WTC11 (cell line): ENCODE results near the gene MYOM3. TPM values are rescaled to one million over a fixed set of nuclear protein-coding genes. Genes with fewer than 3 reads are reported as not detected.

Source experiments
- ATAC-seq: fragments of 200-7000 bp; cut with Tn5 transposase; 2 replicates; pipeline ENCODE4 v1.10.0; 2021; ENCODE audit warnings: mild to moderate bottlenecking, moderate library complexity
- CTCF ChIA-PET: fragments of 300-600 bp; sonication (Branson Sonifier 250); formaldehyde crosslinking; loops from one replicate; lab custom pipeline; 2021; ENCODE audit warnings: antibody characterized with exemption; lab: Charles Lee
- POLR2A ChIA-PET: fragments of 350-600 bp; sonication (Branson Sonifier 250); formaldehyde crosslinking; loops from one replicate; lab custom pipeline; 2021; ENCODE audit warnings: antibody characterized with exemption; lab: Charles Lee
- DNase-seq: peaks from one replicate; pipeline ENCODE4 v3.0.0; 2021; ENCODE audit warnings: low spot score
- H3K27ac Mint-ChIP-seq: 2 replicates; pipeline ENCODE4 v1.8.0; 2021; ENCODE audit warnings: mixed read lengths
- H3K27me3 Mint-ChIP-seq: 2 replicates; pipeline ENCODE4 v1.8.0; 2021; ENCODE audit warnings: low read depth, mild to moderate bottlenecking, moderate library complexity, mixed read lengths
- H3K36me3 Mint-ChIP-seq: 2 replicates; pipeline ENCODE4 v1.8.0; 2021; ENCODE audit warnings: mixed read lengths
- H3K4me1 Mint-ChIP-seq: 2 replicates; pipeline ENCODE4 v1.8.0; 2022; ENCODE audit warnings: mixed read lengths
- H3K4me3 Mint-ChIP-seq: 2 replicates; pipeline ENCODE4 v1.8.0; 2021; ENCODE audit warnings: mild to moderate bottlenecking, moderate library complexity, mixed read lengths
- H3K9me3 Mint-ChIP-seq: 2 replicates; pipeline ENCODE4 v1.8.0; 2021; ENCODE audit warnings: mixed read lengths
- ARID4B ChIP-seq: sonication (generic); formaldehyde crosslinking; IDR thresholded peaks from 2 replicates; pipeline ENCODE4 v1.8.0; 2023; ENCODE audit warnings: missing genetic modification reagents, mild to moderate bottlenecking, borderline replicate concordance
- ATF3 ChIP-seq: sonication (generic); formaldehyde crosslinking; conservative IDR thresholded peaks from 2 replicates; pipeline ENCODE4 v1.8.1; 2022; ENCODE audit warnings: mild to moderate bottlenecking, missing genetic modification reagents
- CDX4 ChIP-seq: fragments of 250-450 bp; sonication (Bioruptor Pico); IDR thresholded peaks from 2 replicates; pipeline ENCODE4 v1.9.0; 2021; ENCODE audit warnings: moderate library complexity, mild to moderate bottlenecking, inconsistent platforms, borderline replicate concordance
- CREM ChIP-seq: sonication (generic); formaldehyde crosslinking; IDR thresholded peaks from 2 replicates; pipeline ENCODE4 v1.8.1; 2022; ENCODE audit warnings: mild to moderate bottlenecking, missing genetic modification reagents, moderate library complexity
- CTCF ChIP-seq: fragments of 200-600 bp; IDR thresholded peaks from 2 replicates; pipeline ENCODE4 v1.8.0; 2022; ENCODE audit warnings: antibody characterized with exemption
- ELF4 ChIP-seq: sonication (generic); formaldehyde crosslinking; IDR thresholded peaks from 2 replicates; pipeline ENCODE4 v1.8.1; 2022; ENCODE audit warnings: low read depth, mild to moderate bottlenecking, moderate library complexity, missing genetic modification reagents
- GABPB1 ChIP-seq: sonication (generic); formaldehyde crosslinking; IDR thresholded peaks from 2 replicates; pipeline ENCODE4 v1.8.1; 2023; ENCODE audit warnings: mild to moderate bottlenecking, missing genetic modification reagents
- JUN ChIP-seq: sonication (generic); formaldehyde crosslinking; IDR thresholded peaks from 2 replicates; pipeline ENCODE4 v1.8.0; 2023; ENCODE audit warnings: mild to moderate bottlenecking, missing genetic modification reagents
- MAX ChIP-seq: sonication (generic); formaldehyde crosslinking; IDR thresholded peaks from 2 replicates; pipeline ENCODE4 v1.8.0; 2022; ENCODE audit warnings: mild to moderate bottlenecking, missing genetic modification reagents
- MLX ChIP-seq: sonication (generic); formaldehyde crosslinking; IDR thresholded peaks from 2 replicates; pipeline ENCODE4 v1.8.1; 2023; ENCODE audit warnings: mild to moderate bottlenecking, missing genetic modification reagents, moderate library complexity
- OVOL2 ChIP-seq: fragments of 250-450 bp; sonication (Bioruptor Pico); IDR thresholded peaks from 2 replicates; pipeline ENCODE4 v1.9.0; 2021; ENCODE audit warnings: mild to moderate bottlenecking, borderline replicate concordance
- PRRX2 ChIP-seq: fragments of 250-450 bp; sonication (Bioruptor Pico); IDR thresholded peaks from 2 replicates; pipeline ENCODE4 v1.8.0; 2021; ENCODE audit warnings: mild to moderate bottlenecking
- RELA ChIP-seq: sonication (generic); formaldehyde crosslinking; IDR thresholded peaks from 2 replicates; pipeline ENCODE4 v1.8.1; 2022; ENCODE audit warnings: missing genetic modification reagents, mild to moderate bottlenecking, borderline replicate concordance
- RORB ChIP-seq: fragments of 250-450 bp; sonication (Bioruptor Pico); IDR thresholded peaks from 2 replicates; pipeline ENCODE4 v1.9.0; 2021; ENCODE audit warnings: mild to moderate bottlenecking
- SOX15 ChIP-seq: fragments of 250-450 bp; sonication (Bioruptor Pico); IDR thresholded peaks from 2 replicates; pipeline ENCODE4 v1.9.0; 2021; ENCODE audit warnings: mild to moderate bottlenecking
- SP1 ChIP-seq: sonication (generic); formaldehyde crosslinking; conservative IDR thresholded peaks from 2 replicates; pipeline ENCODE4 v1.8.1; 2022; ENCODE audit warnings: missing genetic modification reagents
- ZNF138 ChIP-seq: sonication (generic); formaldehyde crosslinking; conservative IDR thresholded peaks from 2 replicates; pipeline ENCODE4 v1.8.1; 2022; ENCODE audit warnings: mild to moderate bottlenecking, moderate library complexity, missing genetic modification reagents
- ZNF219 ChIP-seq: sonication (generic); formaldehyde crosslinking; IDR thresholded peaks from 2 replicates; pipeline ENCODE4 v1.8.0; 2023; ENCODE audit warnings: missing genetic modification reagents, mild to moderate bottlenecking, borderline replicate concordance
- ZNF232 ChIP-seq: sonication (generic); formaldehyde crosslinking; IDR thresholded peaks from 2 replicates; pipeline ENCODE4 v1.8.0; 2022; ENCODE audit warnings: mild to moderate bottlenecking, missing genetic modification reagents
- ZNF317 ChIP-seq: sonication (generic); formaldehyde crosslinking; IDR thresholded peaks from 2 replicates; pipeline ENCODE4 v1.8.1; 2023; ENCODE audit warnings: low read depth, mild to moderate bottlenecking, moderate library complexity, missing genetic modification reagents, borderline replicate concordance
- ZNF396 ChIP-seq: fragments of 250-450 bp; sonication (Bioruptor Pico); IDR thresholded peaks from 2 replicates; pipeline ENCODE4 v1.8.0; 2021; ENCODE audit warnings: mild to moderate bottlenecking, moderate library complexity, borderline replicate concordance
- ZSCAN18 ChIP-seq: fragments of 250-450 bp; sonication (Bioruptor Pico); IDR thresholded peaks from 2 replicates; pipeline ENCODE4 v2.1.2; 2022; ENCODE audit warnings: mild to moderate bottlenecking, moderate library complexity
- total RNA-seq: library from RNA; stranded (reverse); gene quantifications from 3 replicates; pipeline ENCODE4 v1.2.3, GENCODE V29; 2021

MYOM3 gene
- total RNA-seq, 1 experiment from 2014 or later = 0.13 TPM

GRCh38 chr1:24070821-24071393 is 41.0 kb downstream of the MYOM3 start (continued):
- TF ChIP-seq MLX (no peak), RELA (CRISPR knock-in tag) (no peak), CTCF (peak; percentile 77), SP1 (peak; percentile 58; the same call in 1 of the 2 replicates), GABPB1 (CRISPR knock-in tag) (no peak), ELF4 (CRISPR knock-in tag) (no peak)

- Mint-ChIP-seq H3K9me3 (no peaks in the 10 kb centered on the region), H3K4me3 (no peak overlapping the region), H3K36me3 (no peaks in the 10 kb centered on the region), H3K27me3 (no peaks in the 10 kb centered on the region; the same call in 1 of the 2 replicates), H3K27ac (no peak overlapping the region), H3K4me1 (peaks cover 6% of the 10 kb centered on the region; the same call in 1 of the 2 replicates)
- POLR2A ChIA-PET = interaction anchor here (1.9 kb wide), 1 partner anchor 81 kb away, joined by 8 read pairs; no protein-coding TSS in a partner anchor
- DNase-seq (no peak), ATAC-seq (no peak)
- TF ChIP-seq ZSCAN18 (CRISPR knock-in tag) = no peak
- no peak for TF ChIP-seq SP1
- no peak for TF ChIP-seq JUN (CRISPR knock-in tag)
- no peak for TF ChIP-seq CREM (CRISPR knock-in tag)
- no peak for TF ChIP-seq ELF4 (CRISPR knock-in tag)
- TF ChIP-seq PRRX2 (CRISPR knock-in tag) = no peak
- TF ChIP-seq CTCF = no peak
- TF ChIP-seq RORB (CRISPR knock-in tag) = no peak
- TF ChIP-seq OVOL2 (CRISPR knock-in tag) = no peak
- no peak for TF ChIP-seq ZNF317 (CRISPR knock-in tag)
- TF ChIP-seq ZNF232 (CRISPR knock-in tag) = no peak
- TF ChIP-seq ARID4B (CRISPR knock-in tag) = no peak
- no peak for TF ChIP-seq CDX4 (CRISPR knock-in tag)
- no peak for TF ChIP-seq ZNF396
- no peak for TF ChIP-seq MAX
- no peak for TF ChIP-seq ZNF138 (CRISPR knock-in tag)
- no peak for TF ChIP-seq ZNF219 (CRISPR knock-in tag)
- no peak for TF ChIP-seq ATF3
- TF ChIP-seq SOX15 (CRISPR knock-in tag) = no peak
- CTCF ChIA-PET = interaction anchor here (1.3 to 3.3 kb wide), 3 partner anchors 80 to 129 kb away, joined by 3 to 19 read pairs (median 17); no protein-coding TSS in a partner anchor
These were observed 42.1 kb downstream of the MYOM3 start for GRCh38 chr1:24069817-24070216.
